Sigmoid colon (tissue), 4 donors: ENCODE data around the gene EML4.
"Not testable (repeated sequence)": the region's sequence is repeated elsewhere in the genome, so short reads cannot be mapped to it uniquely, and the experiment has no call there.

ENCODE experiments used
- EP300 ChIP-seq, 4 donors: sonication (generic); formaldehyde crosslinking; IDR thresholded peaks; one replicate each; pipeline ENCODE4 v1.6.1; 2017; ENCODE audit warnings: antibody characterized with exemption in 4 of 4
- POLR2A ChIP-seq, 2 donors: fragments of 450-650 bp; IDR thresholded peaks; one replicate each; pipeline ENCODE4 v1.6.1; 2016; ENCODE audit warnings: antibody characterized with exemption in 2 of 2, mild to moderate bottlenecking in 2 of 2, moderate library complexity in 2 of 2
- POLR2AphosphoS5 ChIP-seq, 4 donors: sonication (generic); formaldehyde crosslinking; IDR thresholded peaks; one replicate each; pipeline ENCODE4 v1.6.1; 2017; ENCODE audit warnings: antibody characterized with exemption in 4 of 4
- TF ChIP-seq, protein P1 (sequence below), 4 experiments: fragments of 450-650 bp in 3 of 4; fragments of 200-600 bp in 1 of 4; IDR thresholded peaks; one replicate each; pipeline ENCODE4 v1.5.1; 2016 to 2019; ENCODE audit warnings: antibody characterized with exemption in 4 of 4, mild to moderate bottlenecking in 3 of 4, moderate library complexity in 2 of 4

DNA sequence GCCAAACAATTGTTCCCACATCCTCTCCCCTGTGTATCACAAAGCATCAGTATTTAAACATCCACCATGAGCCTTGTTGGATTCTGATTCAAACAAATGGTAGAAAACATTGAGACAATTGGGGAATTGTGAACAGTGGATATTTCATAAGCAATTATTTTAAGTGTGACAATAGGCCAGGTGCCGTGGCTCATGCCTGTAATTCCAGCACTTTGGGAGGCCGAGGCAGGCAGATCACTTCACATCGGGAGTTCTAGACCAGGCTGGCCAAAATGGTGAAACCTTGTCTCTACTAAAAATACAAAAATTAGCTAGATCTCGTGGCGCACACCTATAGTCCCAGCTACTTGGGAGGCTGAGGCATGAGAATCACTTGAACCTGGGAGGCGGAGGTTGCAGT, 165.7 kb downstream of the EML4 start:
- TF ChIP-seq POLR2A, EP300, POLR2AphosphoS5 (IDR thresholded peaks at IDR 0.05): not testable (repeated sequence)
- TF ChIP-seq, protein P1, sequence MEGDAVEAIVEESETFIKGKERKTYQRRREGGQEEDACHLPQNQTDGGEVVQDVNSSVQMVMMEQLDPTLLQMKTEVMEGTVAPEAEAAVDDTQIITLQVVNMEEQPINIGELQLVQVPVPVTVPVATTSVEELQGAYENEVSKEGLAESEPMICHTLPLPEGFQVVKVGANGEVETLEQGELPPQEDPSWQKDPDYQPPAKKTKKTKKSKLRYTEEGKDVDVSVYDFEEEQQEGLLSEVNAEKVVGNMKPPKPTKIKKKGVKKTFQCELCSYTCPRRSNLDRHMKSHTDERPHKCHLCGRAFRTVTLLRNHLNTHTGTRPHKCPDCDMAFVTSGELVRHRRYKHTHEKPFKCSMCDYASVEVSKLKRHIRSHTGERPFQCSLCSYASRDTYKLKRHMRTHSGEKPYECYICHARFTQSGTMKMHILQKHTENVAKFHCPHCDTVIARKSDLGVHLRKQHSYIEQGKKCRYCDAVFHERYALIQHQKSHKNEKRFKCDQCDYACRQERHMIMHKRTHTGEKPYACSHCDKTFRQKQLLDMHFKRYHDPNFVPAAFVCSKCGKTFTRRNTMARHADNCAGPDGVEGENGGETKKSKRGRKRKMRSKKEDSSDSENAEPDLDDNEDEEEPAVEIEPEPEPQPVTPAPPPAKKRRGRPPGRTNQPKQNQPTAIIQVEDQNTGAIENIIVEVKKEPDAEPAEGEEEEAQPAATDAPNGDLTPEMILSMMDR (IDR thresholded peaks at IDR 0.05), result not testable (repeated sequence)
